Natural killer cell (primary cell): ENCODE data around the gene PRG2. TPM values are rescaled to one million over a fixed set of nuclear protein-coding genes. Genes with fewer than 3 reads are reported as not detected.

Experiments
- ATAC-seq, 3 donors: fragments of 150-1000 bp in 2 of 3; fragments of 200-7000 bp in 1 of 3; cut with Tn5 transposase; 1 replicate in 1 of 3; 2 replicates in 2 of 3; pipeline ENCODE4 v1.10.0; 2021; ENCODE audit warnings: mild to moderate bottlenecking in 2 of 3, moderate library complexity in 2 of 3
- DNase-seq, 2 donors: peaks; one replicate each; pipeline versions ENCODE4 v3.0.0 to v3.0.0-alpha.2; 2013 to 2021; ENCODE audit warnings: mixed read lengths in 1 of 2
- H3K27ac ChIP-seq: one replicate; pipeline ENCODE4 v1.5.1; 2013; ENCODE audit warnings: mild to moderate bottlenecking, low read length
- H3K27me3 ChIP-seq: one replicate; pipeline ENCODE4 v1.6.1; 2013; ENCODE audit warnings: low read length; ENCODE audit not compliant: control insufficient read depth, insufficient read depth
- H3K36me3 ChIP-seq: one replicate; pipeline ENCODE4 v1.6.1; 2013; ENCODE audit warnings: low read length; ENCODE audit not compliant: control insufficient read depth, insufficient read depth
- H3K4me1 ChIP-seq: one replicate; pipeline ENCODE4 v1.6.1; 2013; ENCODE audit warnings: low read length; ENCODE audit not compliant: control insufficient read depth, insufficient read depth
- H3K4me3 ChIP-seq: one replicate; pipeline ENCODE4 v1.5.1; 2013; ENCODE audit warnings: low read length
- H3K9me3 ChIP-seq: one replicate; pipeline ENCODE4 v1.6.1; 2013; ENCODE audit warnings: low read length; ENCODE audit not compliant: control insufficient read depth, insufficient read depth
- H3K27ac Mint-ChIP-seq, 2 donors: one replicate each; pipeline ENCODE4 v1.8.0; 2022; ENCODE audit warnings: mild to moderate bottlenecking in 2 of 2, mixed read lengths in 2 of 2, moderate library complexity in 1 of 2
- H3K27me3 Mint-ChIP-seq, 2 donors: one replicate each; pipeline ENCODE4 v1.8.0; 2022; ENCODE audit warnings: low read depth in 2 of 2, mixed read lengths in 2 of 2
- H3K36me3 Mint-ChIP-seq: one replicate; pipeline ENCODE4 v1.8.0; 2022; ENCODE audit warnings: mixed read lengths
- H3K4me1 Mint-ChIP-seq, 2 donors: one replicate each; pipeline ENCODE4 v1.8.0; 2022; ENCODE audit warnings: mixed read lengths in 2 of 2
- H3K4me3 Mint-ChIP-seq: one replicate; pipeline ENCODE4 v1.8.0; 2022; ENCODE audit warnings: mild to moderate bottlenecking, moderate library complexity, mixed read lengths
- H3K9me3 Mint-ChIP-seq, 2 donors: one replicate each; pipeline ENCODE4 v1.8.0; 2022; ENCODE audit warnings: mixed read lengths in 2 of 2
- CTCF ChIP-seq: fragments of 200-600 bp; IDR thresholded peaks from one replicate; pipeline ENCODE4 v1.8.0; 2022; ENCODE audit warnings: antibody characterized with exemption
- WGBS: methylation state at CpG from one replicate; pipeline ENCODE4 v1.1.7; 2013; ENCODE audit warnings: missing lambda C conversion rate; ENCODE audit not compliant: insufficient coverage; 5-methylcytosine and 5-hydroxymethylcytosine counted together
- intact Hi-C: fragments of 100-400 bp; cut with micrococcal nuclease; formaldehyde crosslinking; loops from one replicate; pipeline ENCODE4 v1.14.2; 2022
- total RNA-seq, 4 donors: library from RNA; stranded (reverse); fragments of 120-200 nt in 1 of 4; gene quantifications; one replicate each; pipeline versions ENCODE4 v1.2.3 to v1.2.4, GENCODE V29; 2013 to 2022

PRG2 gene
- total RNA-seq, 3 donors from 2014 or later (not counting 1 experiment from before 2014, with no cell fraction given): 1.2 to 2.4 TPM; not detected in 1

- Histone ChIP-seq H3K4me1 (peaks cover 14% of the 10 kb centered on the region), H3K27me3 (no peaks in the 10 kb centered on the region), H3K36me3 (peaks cover 18% of the 10 kb centered on the region), H3K4me3 (no peak overlapping the region), H3K9me3 (no peaks in the 10 kb centered on the region), H3K27ac (no peak overlapping the region)
- Mint-ChIP-seq H3K36me3 (no peaks in the 10 kb centered on the region), H3K4me1 (peaks cover 0 to 4% of the 10 kb centered on the region in 2 donors), H3K4me3 (no peak overlapping the region), H3K27ac (no peak overlapping the region), H3K27me3 (no peaks in the 10 kb centered on the region), H3K9me3 (no peaks in the 10 kb centered on the region)
- 93% methylated on average over 8 of the region's 8 CpGs for WGBS
- DNase-seq: no peak
- intact Hi-C loops: no loop called here
- no peak for TF ChIP-seq CTCF
- ATAC-seq: no peak
Measured at GRCh38 chr11:57407941-57408475, 17.6 kb upstream of the PRG2 start.

- WGBS: 91% methylated on average over 9 of the region's 9 CpGs
- intact Hi-C loops: no loop called here
- Histone ChIP-seq H3K4me3 (no peak overlapping the region), H3K27me3 (no peaks in the 10 kb centered on the region), H3K9me3 (no peaks in the 10 kb centered on the region), H3K27ac (no peak overlapping the region), H3K4me1 (peaks cover 14% of the 10 kb centered on the region), H3K36me3 (peaks cover 17% of the 10 kb centered on the region)
- no peak for ATAC-seq
- Mint-ChIP-seq H3K27me3 (no peaks in the 10 kb centered on the region), H3K4me3 (no peak overlapping the region), H3K9me3 (no peaks in the 10 kb centered on the region), H3K27ac (no peak overlapping the region), H3K36me3 (no peaks in the 10 kb centered on the region), H3K4me1 (peaks cover 0 to 4% of the 10 kb centered on the region in 2 donors)
- TF ChIP-seq CTCF: no peak
- DNase-seq: no peak
Measured at GRCh38 chr11:57407010-57407920, 16.8 kb upstream of the PRG2 start.

GRCh38 chr11:57406337-57406904 is 16.0 kb upstream of the PRG2 start:
- intact Hi-C loops: no loop called here
- H3K36me3 Mint-ChIP-seq: no peaks in the 10 kb centered on the region
- no peaks in the 10 kb centered on the region for H3K27me3 Mint-ChIP-seq
- WGBS: 16% methylated on average over 3 of the region's 4 CpGs
- H3K27me3 ChIP-seq: no peaks in the 10 kb centered on the region
- DNase-seq (no peak), ATAC-seq (peak in 2 of 3 donors; percentile 29 to 43)
- H3K27ac ChIP-seq: no peak overlapping the region
- H3K36me3 ChIP-seq: peaks cover 15% of the 10 kb centered on the region
- peak overlapping the region in 1 of 2 donors; percentile 35 for H3K27ac Mint-ChIP-seq
- no peak for TF ChIP-seq CTCF
- H3K4me3 ChIP-seq: no peak overlapping the region
- peaks cover 14% of the 10 kb centered on the region for H3K4me1 ChIP-seq
- no peaks in the 10 kb centered on the region for H3K9me3 Mint-ChIP-seq
- no peaks in the 10 kb centered on the region for H3K9me3 ChIP-seq
- no peak overlapping the region for H3K4me3 Mint-ChIP-seq
- peaks cover 0 to 4% of the 10 kb centered on the region in 2 donors for H3K4me1 Mint-ChIP-seq
